HepG2 (cell line): Measurements from ENCODE around the gene PALM. TPM values are rescaled to one million over a fixed set of nuclear protein-coding genes. Genes with fewer than 3 reads are reported as not detected.

Source experiments
- BCL6 ChIP-seq: IDR thresholded peaks from 2 replicates; pipeline ENCODE4 v1.6.1; 2016; ENCODE audit warnings: missing genetic modification reagents, missing compliant biosample characterization
- CBFB ChIP-seq: sonication (generic); formaldehyde crosslinking; IDR thresholded peaks from 2 replicates; pipeline ENCODE4 v1.4.0; 2020; ENCODE audit warnings: missing genetic modification reagents
- E2F5 ChIP-seq: sonication (generic); formaldehyde crosslinking; conservative IDR thresholded peaks from 2 replicates; pipeline ENCODE4 v1.4.0; 2020; ENCODE audit warnings: missing genetic modification reagents
- GFI1 ChIP-seq: sonication (generic); formaldehyde crosslinking; IDR thresholded peaks from 2 replicates; pipeline ENCODE4 v1.5.0; 2020; ENCODE audit warnings: missing genetic modification reagents, mild to moderate bottlenecking, borderline replicate concordance
- MBD4 ChIP-seq: IDR thresholded peaks from 2 replicates; pipeline ENCODE4 v1.6.1; 2012; ENCODE audit warnings: low read length, inconsistent platforms, borderline replicate concordance
- MYC ChIP-seq: sonication (generic); formaldehyde crosslinking; IDR thresholded peaks from 2 replicates; pipeline ENCODE4 v1.9.0; 2021; ENCODE audit warnings: missing genetic modification reagents, borderline replicate concordance
- NFE2L1 ChIP-seq: sonication (generic); formaldehyde crosslinking; IDR thresholded peaks from 2 replicates; pipeline ENCODE4 v1.4.0; 2020; ENCODE audit warnings: missing genetic modification reagents, mild to moderate bottlenecking, borderline replicate concordance
- PRDM4 ChIP-seq: sonication (generic); formaldehyde crosslinking; IDR thresholded peaks from 2 replicates; pipeline ENCODE4 v1.9.0; 2021; ENCODE audit warnings: missing genetic modification reagents, borderline replicate concordance
- TAF15 ChIP-seq: fragments of 200-400 bp; formaldehyde crosslinking; IDR thresholded peaks from one replicate; pipeline ENCODE4 v1.6.1; 2018; ENCODE audit warnings: mild to moderate bottlenecking, low read depth, low read length; ENCODE audit not compliant: poor library complexity, severe bottlenecking
- TBP ChIP-seq: sonication (generic); formaldehyde crosslinking; IDR thresholded peaks from 2 replicates; pipeline ENCODE4 v1.5.0; 2020; ENCODE audit warnings: missing genetic modification reagents
- TBX3 ChIP-seq: fragments of 450-650 bp; IDR thresholded peaks from 2 replicates; pipeline ENCODE4 v1.6.1; 2017; ENCODE audit warnings: antibody characterized with exemption, mild to moderate bottlenecking, inconsistent platforms, borderline replicate concordance
- YEATS2 ChIP-seq: sonication (generic); formaldehyde crosslinking; IDR thresholded peaks from 2 replicates; pipeline ENCODE4 v1.4.0; 2020; ENCODE audit warnings: missing genetic modification reagents, borderline replicate concordance
- ZBTB7A ChIP-seq: sonication (generic); formaldehyde crosslinking; IDR thresholded peaks from 2 replicates; pipeline ENCODE4 v1.8.0; 2022; ENCODE audit warnings: mild to moderate bottlenecking, missing genetic modification reagents
- ZNF558 ChIP-seq: sonication (generic); formaldehyde crosslinking; IDR thresholded peaks from 2 replicates; pipeline ENCODE4 v1.9.0; 2022; ENCODE audit warnings: mild to moderate bottlenecking, missing genetic modification reagents, borderline replicate concordance
- ZNF567 ChIP-seq: sonication (generic); formaldehyde crosslinking; IDR thresholded peaks from 2 replicates; pipeline ENCODE4 v1.8.1; 2023; ENCODE audit warnings: mild to moderate bottlenecking, missing genetic modification reagents, borderline replicate concordance
- ZNF614 ChIP-seq: IDR thresholded peaks from 2 replicates; pipeline ENCODE4 v1.6.1; 2018; ENCODE audit warnings: missing biosample characterization, missing genetic modification reagents, inconsistent platforms, borderline replicate concordance
- ZSCAN30 ChIP-seq: sonication (generic); formaldehyde crosslinking; IDR thresholded peaks from 2 replicates; pipeline ENCODE4 v1.5.0; 2020; ENCODE audit warnings: mild to moderate bottlenecking, missing genetic modification reagents
- polyA plus RNA-seq, 8 experiments: library from polyadenylated mRNA; depleted of rRNA in 3 of 8; stranded (reverse) in 7 of 8; unstranded in 1 of 8; fragments of >200 nt; fragmentation: Illumina TruSeq in 4 of 8; extraction: Trizol in 4 of 8; gene quantifications; 2 replicates each; pipeline versions ENCODE4 v1.2.1 to v1.2.3, GENCODE V29; 2011 to 2016; ENCODE audit warnings: low read depth in 4 of 8, missing spikeins in 1 of 8, mixed read lengths in 1 of 8; ENCODE audit not compliant: insufficient read depth in 1 of 8
- total RNA-seq, 5 experiments: library from RNA; depleted of rRNA; stranded (reverse); fragments of >200 nt; fragmentation: Illumina TruSeq; extraction: Trizol; gene quantifications; 2 replicates each; pipeline ENCODE4 v1.2.3, GENCODE V29; 2016; ENCODE audit warnings: low read depth in 1 of 5
- TF ChIP-seq, protein P1 (sequence below): sonication (generic); formaldehyde crosslinking; conservative IDR thresholded peaks from 2 replicates; pipeline ENCODE4 v1.8.0; 2022; ENCODE audit warnings: mild to moderate bottlenecking, moderate library complexity, missing genetic modification reagents
- TF ChIP-seq, protein P2 (sequence below): IDR thresholded peaks from 2 replicates; pipeline ENCODE4 v1.6.1; 2016; ENCODE audit warnings: missing compliant biosample characterization, missing genetic modification reagents, borderline replicate concordance
- TF ChIP-seq, protein P3 (sequence below): sonication (generic); formaldehyde crosslinking; IDR thresholded peaks from 2 replicates; pipeline ENCODE4 v1.5.0; 2020; ENCODE audit warnings: missing genetic modification reagents

PALM gene
- total and polyA plus RNA-seq, 2 of the 13 experiments (the other 11 are each of a cell fraction or from before 2014, with no cell fraction given) = 4.0 to 9.7 TPM

DNA sequence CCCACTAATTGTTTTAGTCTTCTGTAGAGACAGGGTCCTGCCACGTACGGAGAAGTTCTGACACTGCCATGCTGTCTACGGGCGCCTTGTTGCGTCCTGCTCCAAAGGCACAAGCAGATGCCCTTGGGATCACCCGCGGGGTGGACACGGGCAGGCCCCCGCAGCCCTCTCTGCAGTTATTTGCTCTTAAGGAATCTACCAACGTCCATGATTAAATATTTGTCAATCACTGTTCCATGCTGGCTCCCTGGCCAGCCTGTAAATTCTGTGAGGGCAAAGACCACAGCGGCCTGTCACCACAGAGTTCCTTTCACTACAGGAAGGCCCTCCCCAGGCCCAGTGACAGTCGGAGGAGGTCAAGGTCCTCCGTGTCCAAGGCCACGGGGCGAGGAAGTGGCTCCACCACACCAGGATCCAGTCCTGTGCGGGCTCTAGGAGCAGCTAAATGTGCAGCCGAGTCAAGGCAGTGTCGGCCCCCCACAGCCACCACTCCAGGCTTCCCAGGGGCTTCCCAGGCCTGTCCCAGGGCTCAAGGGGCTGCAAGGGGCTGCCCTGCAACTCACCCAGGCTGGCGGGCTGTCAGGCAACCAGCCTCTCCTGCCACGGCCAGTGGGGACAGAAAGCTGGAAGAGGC is 47.8 kb upstream of the PALM start (continued):
- 0 out of 2 replicates have a peak, but pooled peaks have one; percentile 66 for TF ChIP-seq ZBTB7A (CRISPR knock-in tag)
- peak; percentile 58; the same call in 1 of the 2 replicates for TF ChIP-seq YEATS2 (CRISPR knock-in tag)
- no peak for TF ChIP-seq ZNF567
- TF ChIP-seq TBP (CRISPR knock-in tag) = 0 out of 2 replicates have a peak, but pooled peaks have one; percentile 43
- TF ChIP-seq, protein P1, sequence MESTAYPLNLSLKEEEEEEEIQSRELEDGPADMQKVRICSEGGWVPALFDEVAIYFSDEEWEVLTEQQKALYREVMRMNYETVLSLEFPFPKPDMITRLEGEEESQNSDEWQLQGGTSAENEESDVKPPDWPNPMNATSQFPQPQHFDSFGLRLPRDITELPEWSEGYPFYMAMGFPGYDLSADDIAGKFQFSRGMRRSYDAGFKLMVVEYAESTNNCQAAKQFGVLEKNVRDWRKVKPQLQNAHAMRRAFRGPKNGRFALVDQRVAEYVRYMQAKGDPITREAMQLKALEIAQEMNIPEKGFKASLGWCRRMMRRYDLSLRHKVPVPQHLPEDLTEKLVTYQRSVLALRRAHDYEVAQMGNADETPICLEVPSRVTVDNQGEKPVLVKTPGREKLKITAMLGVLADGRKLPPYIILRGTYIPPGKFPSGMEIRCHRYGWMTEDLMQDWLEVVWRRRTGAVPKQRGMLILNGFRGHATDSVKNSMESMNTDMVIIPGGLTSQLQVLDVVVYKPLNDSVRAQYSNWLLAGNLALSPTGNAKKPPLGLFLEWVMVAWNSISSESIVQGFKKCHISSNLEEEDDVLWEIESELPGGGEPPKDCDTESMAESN (CRISPR knock-in tag) = peak; percentile 73; the same call in 1 of the 2 replicates
- TF ChIP-seq, protein P2, sequence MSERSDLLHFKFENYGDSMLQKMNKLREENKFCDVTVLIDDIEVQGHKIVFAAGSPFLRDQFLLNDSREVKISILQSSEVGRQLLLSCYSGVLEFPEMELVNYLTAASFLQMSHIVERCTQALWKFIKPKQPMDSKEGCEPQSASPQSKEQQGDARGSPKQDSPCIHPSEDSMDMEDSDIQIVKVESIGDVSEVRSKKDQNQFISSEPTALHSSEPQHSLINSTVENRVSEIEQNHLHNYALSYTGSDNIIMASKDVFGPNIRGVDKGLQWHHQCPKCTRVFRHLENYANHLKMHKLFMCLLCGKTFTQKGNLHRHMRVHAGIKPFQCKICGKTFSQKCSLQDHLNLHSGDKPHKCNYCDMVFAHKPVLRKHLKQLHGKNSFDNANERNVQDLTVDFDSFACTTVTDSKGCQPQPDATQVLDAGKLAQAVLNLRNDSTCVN = no peak; the same call in 1 of the 2 replicates
- no peak for TF ChIP-seq TAF15
- no peak for TF ChIP-seq TBX3
- no peak; the same call in 1 of the 2 replicates for TF ChIP-seq ZNF558
- TF ChIP-seq ZSCAN30 (CRISPR knock-in tag) = no peak
- peak; percentile 99 for TF ChIP-seq GFI1 (CRISPR knock-in tag)
- TF ChIP-seq BCL6 (CRISPR knock-in tag) = peak; percentile 89
- peak; percentile 69; the same call in 1 of the 2 replicates for TF ChIP-seq MYC (CRISPR knock-in tag)
- TF ChIP-seq ZNF614 (CRISPR knock-in tag) = peak; percentile 76; the same call in 1 of the 2 replicates
- TF ChIP-seq PRDM4 = no peak
- 0 out of 2 replicates have a peak, but pooled peaks have one; percentile 49 for TF ChIP-seq CBFB
- no peak for TF ChIP-seq NFE2L1
- no peak for TF ChIP-seq E2F5 (CRISPR knock-in tag)
- TF ChIP-seq MBD4 = no peak
- TF ChIP-seq, protein P3, sequence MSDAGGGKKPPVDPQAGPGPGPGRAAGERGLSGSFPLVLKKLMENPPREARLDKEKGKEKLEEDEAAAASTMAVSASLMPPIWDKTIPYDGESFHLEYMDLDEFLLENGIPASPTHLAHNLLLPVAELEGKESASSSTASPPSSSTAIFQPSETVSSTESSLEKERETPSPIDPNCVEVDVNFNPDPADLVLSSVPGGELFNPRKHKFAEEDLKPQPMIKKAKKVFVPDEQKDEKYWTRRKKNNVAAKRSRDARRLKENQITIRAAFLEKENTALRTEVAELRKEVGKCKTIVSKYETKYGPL (CRISPR knock-in tag) = no peak
